Measurements from ENCODE around the gene ITPK1.
"Not testable (repeated sequence)": the region's sequence is repeated elsewhere in the genome, so short reads cannot be mapped to it uniquely, and the experiment has no call there.

Gene ITPK1

GRCh38 chr14:93064411-93065271, 51.1 kb downstream of the ITPK1 start:
- in situ Hi-C loops (cut with HindIII; ENCODE audit: low sequenced_read_pairs) = no loop called here

GRCh38 chr14:93063393-93063792, 52.3 kb downstream of the ITPK1 start:
- in situ Hi-C loops (cut with HindIII; ENCODE audit: low sequenced_read_pairs) = no loop called here

GRCh38 chr14:93062890-93063289, 52.8 kb downstream of the ITPK1 start:
- in situ Hi-C loops (cut with HindIII; ENCODE audit: low sequenced_read_pairs) = no loop called here

GRCh38 chr14:93062013-93062412, 53.7 kb downstream of the ITPK1 start:
- in situ Hi-C loops (cut with HindIII; ENCODE audit: low sequenced_read_pairs) = not testable (repeated sequence)

- in situ Hi-C loops (cut with HindIII; ENCODE audit: low sequenced_read_pairs) = no loop called here
Measured at GRCh38 chr14:93061380-93062012, 54.2 kb downstream of the ITPK1 start.

- in situ Hi-C loops (cut with HindIII; ENCODE audit: low sequenced_read_pairs) = no loop called here
Measured at GRCh38 chr14:93060841-93061240, 54.9 kb downstream of the ITPK1 start.

GRCh38 chr14:93059917-93060545, 55.7 kb downstream of the ITPK1 start:
- in situ Hi-C loops (cut with HindIII; ENCODE audit: low sequenced_read_pairs) = no loop called here

- in situ Hi-C loops (cut with HindIII; ENCODE audit: low sequenced_read_pairs) = no loop called here
Measured at GRCh38 chr14:93059260-93059659, 56.5 kb downstream of the ITPK1 start.

GRCh38 chr14:93057586-93058280, 58.0 kb downstream of the ITPK1 start:
- in situ Hi-C loops (cut with HindIII; ENCODE audit: low sequenced_read_pairs) = no loop called here

- in situ Hi-C loops (cut with HindIII; ENCODE audit: low sequenced_read_pairs) = no loop called here
Measured at GRCh38 chr14:93056840-93057585, 58.7 kb downstream of the ITPK1 start.

- in situ Hi-C loops (cut with HindIII; ENCODE audit: low sequenced_read_pairs) = no loop called here
Measured at GRCh38 chr14:93056166-93056839, 59.4 kb downstream of the ITPK1 start.

GRCh38 chr14:93055651-93056115, 60.0 kb downstream of the ITPK1 start:
- in situ Hi-C loops (cut with HindIII; ENCODE audit: low sequenced_read_pairs) = no loop called here

GRCh38 chr14:93054876-93055275, 60.8 kb downstream of the ITPK1 start:
- in situ Hi-C loops (cut with HindIII; ENCODE audit: low sequenced_read_pairs) = no loop called here

GRCh38 chr14:93054006-93054405, 61.7 kb downstream of the ITPK1 start:
- in situ Hi-C loops (cut with HindIII; ENCODE audit: low sequenced_read_pairs) = no loop called here

- in situ Hi-C loops (cut with HindIII; ENCODE audit: low sequenced_read_pairs) = no loop called here
Measured at GRCh38 chr14:93051600-93052546, 63.9 kb downstream of the ITPK1 start.

- in situ Hi-C loops (cut with HindIII; ENCODE audit: low sequenced_read_pairs) = no loop called here
Measured at GRCh38 chr14:93050761-93051160, 65.0 kb downstream of the ITPK1 start.

- in situ Hi-C loops (cut with HindIII; ENCODE audit: low sequenced_read_pairs) = loop anchor here (5.0 kb wide), 1 partner anchor 47 kb away; no protein-coding TSS in a partner anchor
Measured at GRCh38 chr14:93049867-93050331, 65.8 kb downstream of the ITPK1 start.

GRCh38 chr14:93049315-93049714, 66.4 kb downstream of the ITPK1 start:
- in situ Hi-C loops (cut with HindIII; ENCODE audit: low sequenced_read_pairs) = loop anchor here (5.0 kb wide), 1 partner anchor 48 kb away; no protein-coding TSS in a partner anchor
